Bladder microvascular endothelial cell (primary cell): Measurements from ENCODE around the gene CCDC33. TPM values are rescaled to one million over a fixed set of nuclear protein-coding genes. Genes with fewer than 3 reads are reported as not detected.

Experiments used
- total RNA-seq: library from RNA; depleted of rRNA; stranded (reverse); fragments of >200 nt; gene quantifications from 2 replicates; pipeline ENCODE4 v1.2.3, GENCODE V29; 2014

CCDC33 gene
- total RNA-seq, result not detected in 2 replicates

DNA sequence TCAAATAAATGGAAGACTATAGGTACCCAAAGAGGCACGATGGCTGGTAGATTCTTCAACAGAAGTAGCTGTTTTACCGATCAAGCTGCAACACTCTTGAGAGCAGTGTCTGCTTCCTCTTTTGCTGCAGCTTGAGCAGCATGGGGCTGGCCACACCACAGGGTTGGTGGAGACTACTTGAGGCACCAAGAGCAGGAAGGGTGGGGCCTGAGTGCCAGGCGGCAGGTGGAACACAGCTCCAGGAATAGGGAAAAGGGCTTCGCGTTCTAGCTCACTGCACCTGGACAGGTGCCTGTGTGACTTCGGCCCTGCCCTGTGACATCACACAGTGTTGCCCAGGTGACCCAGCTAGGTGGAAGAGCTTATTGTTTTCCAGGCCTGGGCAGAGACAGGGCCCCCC is at the start of gene CCDC33:
Gene CCDC33, plus strand, starts transcription at position 365 of the 400 bp plus-strand sequence. CDS start 394 bp downstream, outside the sequence.

DNA sequence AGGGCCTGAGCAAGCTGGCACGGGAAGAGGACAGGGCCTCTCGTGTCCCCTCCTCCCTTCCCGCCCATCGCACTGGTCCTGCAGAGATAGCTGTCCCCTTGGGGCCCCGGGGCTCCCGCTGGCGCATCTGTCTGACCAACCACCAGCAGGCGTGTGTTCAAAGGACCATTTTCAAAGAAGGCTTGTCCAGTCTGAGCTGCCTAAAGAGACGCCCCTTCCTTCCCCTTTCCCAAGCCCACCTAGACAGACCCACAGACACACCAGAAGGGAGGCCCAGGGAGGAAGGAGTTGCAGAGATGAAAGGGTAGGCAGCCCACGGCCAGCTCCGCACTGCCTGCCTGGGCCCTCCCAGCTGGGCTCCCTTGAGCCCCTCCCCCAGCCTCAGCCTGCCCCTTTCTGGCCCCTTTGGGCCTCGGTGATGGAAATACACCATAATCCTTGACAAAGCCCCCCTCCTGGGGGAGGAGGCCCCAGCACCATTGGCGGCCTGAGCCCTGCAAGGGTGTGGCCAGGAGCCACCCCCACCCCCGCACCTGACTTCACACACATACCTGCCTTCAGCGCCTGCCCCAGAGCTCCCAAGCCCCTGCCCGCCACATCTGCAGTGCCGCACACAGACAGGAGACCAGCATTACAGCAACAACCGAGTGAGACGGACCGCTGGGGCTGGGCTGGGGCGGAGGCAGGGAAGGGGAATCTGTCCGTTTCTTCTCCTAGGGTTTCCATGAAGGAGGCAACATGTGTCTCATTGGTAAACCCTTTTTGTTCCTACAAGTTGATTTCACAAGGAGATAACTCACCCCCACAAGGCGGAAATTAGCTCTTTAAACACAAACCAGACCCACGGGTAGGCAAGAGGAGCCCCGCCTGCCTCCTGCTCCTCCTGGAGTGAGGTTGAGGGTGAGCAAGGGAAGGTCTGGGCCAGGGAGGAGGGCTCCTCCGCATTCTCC is 33.4 kb upstream of the CCDC33 start, which contains the start of gene STRA6:
Gene STRA6, minus strand, starts transcription at position 336 of the 950 bp plus-strand sequence. CDS start 520 bp downstream, outside the sequence.

DNA sequence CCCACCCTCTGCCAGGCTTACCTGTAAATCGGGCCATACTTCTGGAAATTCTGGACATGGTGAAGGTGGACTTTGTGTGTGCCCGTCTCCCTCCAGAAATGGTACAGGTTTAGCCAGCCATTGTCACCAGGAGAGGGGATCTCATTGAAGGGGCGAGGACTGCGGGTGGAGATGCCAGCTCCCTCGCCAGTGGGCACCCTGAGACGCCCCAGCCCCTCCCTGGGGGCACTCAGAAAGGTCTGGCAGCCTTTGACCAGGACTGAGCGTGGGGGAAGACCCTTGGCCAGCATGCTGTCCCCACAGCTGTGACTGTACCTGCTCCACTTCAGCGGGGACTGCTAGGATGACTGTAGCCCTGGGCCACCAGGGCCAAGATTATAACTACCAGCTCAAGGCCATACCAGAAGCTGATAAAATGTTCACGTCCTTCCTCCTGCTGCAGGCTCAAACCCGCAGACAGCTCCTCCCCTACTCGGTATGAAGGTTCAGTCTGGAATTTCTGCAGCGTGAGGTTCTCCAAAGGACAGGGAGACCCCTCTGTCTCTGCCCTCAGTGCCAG is 131.2 kb downstream of the CCDC33 start, which contains the start of gene CYP11A1:
Gene CYP11A1, minus strand, starts transcription at position 351 of the 559 bp plus-strand sequence. Its CDS starts 61 bp downstream, at position 290.

Other genes starting within 250 kb of the CCDC33 start
- 8.6 and 22.5 TPM in 2 replicates for gene STOML1, start 244.0 kb upstream of the CCDC33 start, total RNA-seq
- 47.4 and 114 TPM in 2 replicates for gene PML, start 241.6 kb upstream of the CCDC33 start, total RNA-seq
- not detected in 2 replicates for gene GOLGA6A, start 153.8 kb upstream of the CCDC33 start, total RNA-seq
- gene ISLR2, start 105.7 kb upstream of the CCDC33 start, total RNA-seq, result 0.06 TPM in 1 of 2 replicates, not detected in the other
- 0.06 and 0.32 TPM in 2 replicates for gene ISLR, start 62.6 kb upstream of the CCDC33 start, total RNA-seq
- gene STRA6, start 33.5 kb upstream of the CCDC33 start, total RNA-seq, result 0.06 TPM in 1 of 2 replicates, not detected in the other
- gene CYP11A1, start 131.3 kb downstream of the CCDC33 start, total RNA-seq, result not detected in 2 replicates
- gene SEMA7A, start 197.6 kb downstream of the CCDC33 start, total RNA-seq, result 0.65 and 2.9 TPM in 2 replicates
- gene UBL7, start 224.8 kb downstream of the CCDC33 start, total RNA-seq, result 16.8 and 24.0 TPM in 2 replicates